Measurements from ENCODE around the gene ANKRD24. TPM values are rescaled to one million over a fixed set of nuclear protein-coding genes. Genes with fewer than 3 reads are reported as not detected.
A peak's percentile ranks its signal among the peaks of the same experiment; 100 is the strongest.
"Not testable (repeated sequence)": the region's sequence is repeated elsewhere in the genome, so short reads cannot be mapped to it uniquely, and the experiment has no call there.

The ANKRD24 gene
- total RNA-seq, 1 donor, result 0.27 TPM

DNA sequence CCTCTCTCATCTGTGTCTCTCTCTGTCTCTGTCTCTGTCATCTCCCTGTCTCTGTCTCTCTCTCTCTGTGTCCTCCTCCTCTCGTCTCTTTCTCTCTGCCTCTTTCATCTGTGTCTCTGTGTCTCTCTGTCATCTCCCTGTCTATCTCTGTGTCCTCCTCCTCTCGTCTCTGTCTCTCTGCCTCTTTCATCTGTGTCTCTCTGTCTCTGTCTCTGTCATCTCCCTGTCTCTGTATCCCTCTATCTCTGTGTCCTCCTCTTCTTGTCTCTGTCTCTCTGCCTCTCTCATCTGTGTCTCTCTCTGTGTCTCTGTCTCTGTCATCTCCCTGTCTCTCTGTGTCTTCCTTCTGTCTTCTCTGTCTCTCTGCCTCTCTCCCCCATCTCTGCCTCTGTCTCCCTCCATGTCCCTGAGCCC lies 46.3 kb downstream of the ANKRD24 start:
- DNase-seq (ENCODE audit: low read depth in 2 of 3, low spot score in 2 of 3), result no peak

DNA sequence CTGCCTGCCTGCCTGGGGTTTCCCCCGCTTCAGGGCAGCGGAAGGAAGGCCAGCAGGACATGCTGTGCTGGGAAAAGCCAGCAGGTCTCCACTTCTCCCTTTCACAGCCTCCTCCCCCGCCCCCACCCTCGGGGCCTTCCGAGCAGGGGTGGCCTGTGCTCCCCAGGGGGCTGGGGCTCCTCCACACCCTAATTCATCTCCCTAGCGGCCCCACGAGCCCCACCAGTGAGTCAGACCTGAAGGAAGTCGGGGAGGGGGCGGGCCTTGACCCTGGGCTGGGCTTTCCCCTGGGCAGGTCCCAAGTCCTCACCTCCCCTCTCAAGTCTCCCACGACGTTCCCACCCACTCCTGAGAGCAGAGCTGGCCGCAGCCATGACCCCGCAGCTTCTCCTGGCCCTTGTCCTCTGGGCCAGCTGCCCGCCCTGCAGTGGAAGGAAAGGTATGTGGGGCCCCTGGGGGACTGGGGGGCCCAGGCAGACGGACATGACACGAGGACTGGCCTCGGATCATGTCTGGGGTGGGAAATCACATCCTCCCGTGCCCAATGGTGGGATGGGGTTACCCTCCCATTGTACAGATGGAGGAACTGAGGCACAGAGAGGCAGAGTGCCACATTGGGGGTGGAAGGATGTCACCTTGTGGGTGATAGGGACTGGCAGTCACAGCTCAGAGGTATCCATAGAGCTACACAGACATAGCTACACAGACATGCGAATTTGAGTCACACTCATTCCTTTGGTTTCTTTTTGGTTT lies 46.9 kb downstream of the ANKRD24 start, which contains the start of gene EBI3:
TSS of gene EBI3 (plus strand) at position 345 of the 753 bp plus-strand sequence. CDS start at position 373, 28 bp downstream.
- DNase-seq (ENCODE audit: low read depth in 2 of 3, low spot score in 2 of 3), result peak in 2 of 3 donors; percentile 60 to 85

DNA sequence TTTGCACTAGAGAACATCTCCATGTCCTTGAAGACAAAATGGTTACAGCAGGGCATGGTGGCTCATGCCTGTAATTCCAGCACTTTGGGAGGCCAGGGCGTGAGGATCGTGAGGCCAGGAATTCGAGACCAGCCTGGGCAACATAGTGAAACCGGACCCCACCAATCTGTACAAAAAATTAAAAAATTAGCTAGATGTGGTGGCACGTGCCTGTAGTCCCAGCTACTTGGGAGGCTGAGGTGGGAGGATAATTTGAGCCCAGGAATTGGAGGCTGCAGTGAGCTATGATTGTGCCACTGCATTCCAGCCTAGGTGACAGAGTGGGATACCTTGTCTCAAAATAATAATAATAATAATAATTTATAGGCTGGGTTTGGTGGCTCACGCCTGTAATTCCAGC lies 47.7 kb downstream of the ANKRD24 start:
- DNase-seq (ENCODE audit: low read depth in 2 of 3, low spot score in 2 of 3), result not testable (repeated sequence)

DNA sequence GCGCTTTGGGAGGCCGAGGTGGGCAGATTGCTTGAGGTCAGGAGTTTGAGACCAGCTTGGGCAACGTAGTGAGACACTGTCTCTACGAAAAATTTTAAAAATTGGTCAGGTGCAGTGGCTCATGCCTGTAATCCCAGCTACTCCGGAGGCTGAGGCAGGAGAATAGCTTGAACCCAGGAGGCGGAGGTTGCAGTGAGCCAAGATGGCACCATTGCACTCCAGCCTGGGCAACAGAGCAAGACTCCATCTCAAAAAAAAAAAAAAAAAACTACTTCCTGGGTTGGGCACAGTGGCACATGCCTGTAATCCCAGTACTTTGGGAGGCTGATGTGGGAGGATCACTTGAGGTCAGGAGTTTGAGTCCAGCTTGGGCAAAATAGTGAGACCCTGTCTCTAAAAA lies 49.0 kb downstream of the ANKRD24 start:
- DNase-seq (ENCODE audit: low read depth in 2 of 3, low spot score in 2 of 3), result not testable (repeated sequence)

DNA sequence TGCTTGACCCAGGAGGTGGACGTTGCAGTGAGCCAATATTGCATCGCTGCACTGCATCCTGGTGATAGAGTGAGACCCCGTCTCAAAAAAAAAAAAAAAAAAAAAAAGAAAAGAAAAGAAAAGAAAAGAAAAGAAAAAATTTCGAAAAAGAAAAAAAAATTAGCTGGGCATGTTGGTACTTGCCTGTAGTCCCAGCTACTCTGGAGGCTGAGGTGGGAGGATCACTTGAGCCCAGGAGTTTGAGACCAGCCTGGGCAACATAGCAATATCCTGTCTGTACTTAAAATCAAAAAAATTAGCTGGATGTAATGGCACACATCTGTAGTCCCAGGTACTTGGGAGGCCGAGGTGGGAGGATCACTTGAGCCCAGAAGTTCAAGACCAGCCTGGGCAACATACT lies 49.6 kb downstream of the ANKRD24 start:
- not testable (repeated sequence) for DNase-seq (ENCODE audit: low read depth in 2 of 3, low spot score in 2 of 3)

DNA sequence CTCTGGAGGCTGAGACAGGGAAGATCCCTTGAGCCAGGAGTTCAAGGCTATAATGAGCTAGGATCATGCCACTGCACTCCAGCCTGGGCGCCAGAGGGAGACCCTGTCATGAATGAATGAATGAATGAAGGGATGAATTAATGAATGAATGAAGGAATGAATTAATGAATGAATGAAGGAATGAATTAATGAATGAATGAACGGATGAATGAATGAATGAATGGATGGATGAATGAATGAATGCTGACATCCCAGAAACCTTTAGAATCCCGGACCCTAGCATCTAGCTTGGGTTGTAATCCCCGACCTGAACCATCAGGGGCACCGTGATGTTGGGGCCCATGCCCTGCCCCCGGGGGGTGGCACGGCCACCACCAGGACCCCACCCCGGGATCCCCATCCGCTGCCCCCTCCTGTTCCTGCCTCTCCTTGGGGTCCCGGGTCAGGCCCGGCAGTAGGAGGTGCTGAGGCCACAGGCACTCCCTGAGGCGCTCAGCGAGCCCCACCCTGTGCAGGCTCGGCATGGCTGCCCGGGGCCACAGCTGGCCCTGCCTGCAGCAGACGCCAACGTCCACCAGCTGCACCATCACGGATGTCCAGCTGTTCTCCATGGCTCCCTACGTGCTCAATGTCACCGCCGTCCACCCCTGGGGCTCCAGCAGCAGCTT lies 50.3 kb downstream of the ANKRD24 start:
- no peak for DNase-seq (ENCODE audit: low read depth in 2 of 3, low spot score in 2 of 3)

DNA sequence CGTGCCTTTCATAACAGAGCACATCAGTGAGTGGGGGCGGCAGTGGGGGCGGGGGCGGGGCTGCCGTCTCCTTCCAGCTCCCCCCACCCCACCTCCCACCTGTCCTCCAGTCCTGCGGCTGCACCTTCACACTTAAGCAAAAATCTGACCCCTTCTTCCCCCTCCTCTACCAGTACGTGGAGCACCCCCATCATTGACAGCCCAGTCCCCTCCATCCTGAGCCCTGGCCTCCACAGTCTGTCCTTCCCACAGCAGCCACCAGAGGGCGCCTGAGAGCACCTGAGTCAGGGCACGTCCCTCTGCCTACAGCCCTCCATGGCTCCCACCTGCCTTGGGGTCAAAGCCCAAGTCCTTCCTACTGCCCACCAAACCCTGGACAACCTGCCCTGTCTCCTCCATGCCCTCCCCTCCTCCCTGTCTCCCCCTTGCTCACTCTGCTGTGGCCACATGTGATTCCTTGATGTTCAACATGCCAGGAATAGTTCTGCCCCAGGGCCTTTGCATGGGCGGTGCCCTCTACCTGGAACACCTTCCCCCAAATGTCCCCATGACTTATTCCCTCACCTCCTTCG lies 50.9 kb downstream of the ANKRD24 start:
- DNase-seq (ENCODE audit: low read depth in 2 of 3, low spot score in 2 of 3), result peak; percentile 32 to 63 (median 55)

DNA sequence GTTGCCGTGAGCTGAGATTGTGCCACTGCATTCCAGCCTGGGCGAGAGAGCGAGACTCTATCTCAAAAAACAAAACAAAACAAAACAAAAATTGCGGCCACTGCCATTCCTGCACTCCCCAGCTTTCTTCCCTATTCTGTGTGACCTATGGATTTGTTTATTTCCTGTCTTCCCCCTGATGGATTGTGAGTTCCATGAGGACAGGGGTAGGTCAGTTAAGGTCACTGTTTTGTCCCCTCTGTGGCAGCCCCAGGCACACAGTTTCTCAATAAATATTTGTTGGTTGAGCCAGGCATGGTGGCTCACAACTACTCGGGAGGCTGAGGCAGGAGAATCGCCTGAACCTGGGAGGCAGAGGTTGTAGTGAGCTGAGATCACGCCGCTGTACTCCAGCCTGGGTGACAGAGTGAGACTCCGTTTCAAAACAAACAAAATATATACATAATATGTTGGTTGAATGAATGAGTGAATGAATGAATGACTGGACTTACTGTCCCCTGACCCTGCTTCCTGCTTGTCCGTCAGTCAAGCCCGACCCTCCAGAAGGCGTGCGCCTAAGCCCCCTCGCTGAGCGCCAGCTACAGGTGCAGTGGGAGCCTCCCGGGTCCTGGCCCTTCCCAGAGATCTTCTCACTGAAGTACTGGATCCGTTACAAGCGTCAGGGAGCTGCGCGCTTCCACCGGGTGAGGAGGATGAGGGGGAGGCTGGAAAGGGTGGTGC lies 51.8 kb downstream of the ANKRD24 start:
- DNase-seq (ENCODE audit: low read depth in 2 of 3, low spot score in 2 of 3), result no peak

DNA sequence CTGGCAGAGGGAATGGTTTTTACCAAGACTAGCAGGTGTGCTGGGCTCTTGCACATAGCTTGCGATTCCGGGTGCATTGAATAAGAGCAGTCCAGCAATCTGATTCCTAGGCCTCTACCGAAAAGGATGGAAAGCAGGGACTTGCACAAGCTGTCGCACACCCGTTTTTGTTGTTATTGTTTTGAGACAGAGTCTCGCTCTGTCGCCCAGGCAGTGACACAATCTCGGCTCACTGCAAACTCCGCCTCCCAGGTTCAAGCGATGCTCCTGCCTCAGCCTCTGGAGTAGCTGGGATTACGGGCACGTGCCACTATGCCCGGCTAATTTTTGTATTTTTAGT lies 52.3 kb downstream of the ANKRD24 start:
- DNase-seq (ENCODE audit: low read depth in 2 of 3, low spot score in 2 of 3), result no peak

DNA sequence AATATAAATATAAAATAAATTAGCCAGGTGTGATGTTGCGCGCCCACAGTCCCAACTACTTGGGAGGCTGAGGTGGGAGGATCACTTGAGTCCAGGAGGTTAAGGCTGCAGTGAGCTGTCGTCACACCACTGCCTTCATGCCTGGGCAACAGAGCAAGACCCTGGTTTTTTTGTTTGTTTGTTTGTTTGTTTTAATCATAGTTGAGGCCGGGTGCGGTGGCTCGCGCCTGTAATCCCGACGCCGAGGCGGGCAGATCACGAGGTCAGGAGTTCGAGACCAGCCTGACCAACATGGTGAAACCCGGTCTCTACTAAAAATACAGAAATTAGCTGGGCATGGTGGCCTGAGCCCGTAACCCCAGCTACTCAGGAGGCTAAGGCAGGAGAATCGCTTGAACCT lies 55.0 kb downstream of the ANKRD24 start:
- DNase-seq (ENCODE audit: low read depth in 2 of 3, low spot score in 2 of 3), result not testable (repeated sequence)

DNA sequence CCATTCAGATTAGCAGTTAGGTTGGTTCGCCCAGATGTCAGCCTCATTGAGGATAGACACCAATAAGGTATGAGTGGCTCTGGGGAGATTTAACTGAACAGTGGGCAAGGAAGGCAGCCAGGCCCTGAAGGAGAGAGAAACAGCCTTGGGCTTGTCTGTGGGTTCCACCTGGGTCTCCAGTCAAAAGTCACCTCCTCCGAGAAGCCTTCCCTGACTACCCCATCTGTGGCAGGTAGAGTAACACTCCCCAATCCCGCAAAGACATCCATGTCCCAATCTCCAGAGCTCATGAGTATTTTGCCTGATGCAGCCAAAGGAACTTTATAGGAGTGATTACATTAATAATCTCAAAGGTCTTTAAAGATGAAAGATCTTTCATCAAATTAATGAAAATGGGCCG lies 56.3 kb downstream of the ANKRD24 start:
- DNase-seq (ENCODE audit: low read depth in 2 of 3, low spot score in 2 of 3), result no peak

DNA sequence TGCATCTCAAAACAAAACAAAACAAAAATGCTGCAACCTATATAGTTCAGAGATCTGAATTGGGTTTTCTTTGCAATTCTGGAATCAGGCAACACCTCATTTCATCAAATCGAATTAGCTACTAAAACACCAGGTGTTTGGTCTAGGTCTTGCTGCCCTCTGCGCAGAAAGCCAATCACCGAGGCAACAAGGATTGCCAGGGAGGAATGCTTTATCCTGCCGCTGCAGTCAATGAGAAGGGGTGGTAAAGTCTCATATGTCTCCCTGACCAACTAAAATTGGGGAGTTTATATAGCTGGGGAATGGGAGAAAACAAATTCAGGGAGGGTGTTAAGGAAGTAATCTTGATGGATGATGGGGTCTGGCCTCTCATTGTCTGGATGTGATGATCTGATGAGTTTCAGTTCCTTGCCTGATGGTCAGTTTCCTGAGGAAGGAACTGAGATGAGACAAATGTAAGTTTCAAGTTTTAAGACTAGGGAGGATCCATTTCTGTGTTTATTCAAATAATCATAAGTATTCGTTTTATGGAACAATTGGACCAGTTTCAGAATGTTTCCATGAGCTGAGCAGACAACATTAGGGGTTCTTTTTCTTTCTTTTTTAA lies 59.4 kb downstream of the ANKRD24 start:
- DNase-seq (ENCODE audit: low read depth in 2 of 3, low spot score in 2 of 3), result no peak

DNA sequence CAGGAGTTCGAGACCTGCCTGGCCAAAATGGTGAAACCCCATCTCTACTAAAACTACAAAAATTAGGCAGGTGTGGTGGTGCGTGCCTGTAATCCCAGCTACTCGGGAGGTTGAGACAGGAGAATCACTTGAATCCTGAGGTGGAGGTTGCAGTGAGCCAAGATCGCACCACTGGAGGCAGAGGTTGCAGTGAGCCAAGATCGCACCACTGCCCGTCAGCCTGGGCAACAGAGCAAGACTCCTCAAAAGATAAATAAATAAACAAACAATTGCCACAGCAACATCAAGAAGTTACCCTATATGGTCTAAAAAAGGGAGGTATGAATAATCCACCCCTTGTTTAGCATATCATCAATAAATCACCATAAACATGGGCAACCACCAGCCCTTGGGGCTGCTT lies 63.4 kb downstream of the ANKRD24 start:
- not testable (repeated sequence) for DNase-seq (ENCODE audit: low read depth in 2 of 3, low spot score in 2 of 3)

DNA sequence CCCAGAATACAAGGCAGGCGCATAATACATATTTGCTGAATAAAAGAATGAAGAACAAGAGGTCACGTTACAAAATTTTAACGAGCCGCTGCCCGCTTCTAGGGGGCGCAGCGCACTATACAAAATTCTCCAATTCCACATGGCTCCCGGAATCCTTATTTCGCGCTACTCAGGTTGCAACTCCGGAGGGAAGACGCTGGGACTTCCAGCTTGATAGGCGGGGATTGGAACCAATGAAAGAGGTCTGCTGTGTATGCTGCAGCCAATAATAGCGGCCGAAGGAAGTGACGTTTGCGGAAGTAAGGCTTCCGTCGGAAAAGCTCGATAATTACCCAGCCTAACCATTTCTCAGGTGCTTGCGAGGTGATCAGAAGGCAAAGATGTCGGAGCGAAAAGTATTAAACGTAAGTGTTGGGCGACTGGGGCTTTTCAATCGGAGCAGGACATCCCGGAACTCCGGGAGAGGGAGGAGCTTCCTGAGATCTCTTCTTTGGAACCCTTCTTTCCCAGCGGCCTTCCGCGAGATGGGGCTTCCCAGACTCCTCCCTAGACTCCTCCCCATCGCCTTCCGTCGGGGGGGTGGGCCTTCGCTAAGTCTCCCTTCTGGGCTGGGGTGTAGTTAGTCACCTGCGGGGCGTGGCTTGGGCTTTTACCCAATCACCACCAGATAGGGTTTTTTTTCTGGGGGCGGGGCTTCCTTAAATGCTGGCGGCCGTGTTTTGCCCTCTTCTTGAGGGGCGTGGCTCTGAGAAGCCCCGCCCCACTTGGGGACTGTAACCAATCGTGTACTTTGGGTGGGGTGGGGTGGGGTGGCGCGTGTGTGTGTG lies 64.5 kb downstream of the ANKRD24 start, which contains the start of gene YJU2:
TSS of gene YJU2 (plus strand) at position 314 of the 827 bp plus-strand sequence. CDS start at position 381, 67 bp downstream.
- DNase-seq (ENCODE audit: low read depth in 2 of 3, low spot score in 2 of 3), result peak; percentile 95 to 100 (median 100)

DNA sequence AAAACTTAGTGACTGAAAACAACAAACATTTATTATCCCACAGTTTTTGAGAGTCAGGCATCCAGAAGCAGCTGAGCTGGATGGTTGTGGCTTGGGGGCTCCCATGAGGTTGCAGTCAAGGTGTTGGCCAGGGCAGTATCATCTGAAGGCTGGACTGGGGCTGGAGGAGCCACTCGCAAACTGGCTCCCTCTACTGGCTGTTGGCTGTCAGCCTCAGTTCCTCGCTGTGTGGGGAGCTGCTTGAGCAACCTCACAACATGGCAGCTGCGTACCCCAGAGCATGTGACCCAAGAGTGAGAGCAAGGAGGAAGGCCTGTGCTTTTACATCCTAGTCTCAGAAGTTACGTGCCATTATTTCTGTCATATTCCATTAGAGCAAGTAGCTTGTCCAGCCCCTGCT lies 74.1 kb downstream of the ANKRD24 start:
- DNase-seq (ENCODE audit: low read depth in 2 of 3, low spot score in 2 of 3), result no peak

DNA sequence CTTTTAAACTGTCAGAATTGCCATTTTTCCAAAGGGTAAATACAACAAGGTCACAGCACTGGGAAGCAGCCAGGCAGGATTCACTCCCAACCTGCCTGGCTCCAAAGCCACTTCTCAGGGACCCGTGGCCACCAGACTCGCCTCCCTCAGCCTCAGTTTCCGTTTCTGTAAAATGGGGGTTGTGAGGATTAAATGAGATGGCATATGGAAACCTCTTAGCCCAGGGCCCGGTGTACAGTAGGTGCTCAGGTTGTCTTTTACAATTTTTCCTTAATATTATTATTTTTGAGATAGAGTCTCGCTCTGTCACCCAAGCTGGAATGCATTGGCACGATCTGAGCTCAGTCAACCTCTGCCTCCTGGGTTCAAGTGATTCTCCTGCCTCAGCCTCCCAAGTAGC lies 74.5 kb downstream of the ANKRD24 start:
- no peak for DNase-seq (ENCODE audit: low read depth in 2 of 3, low spot score in 2 of 3)

DNA sequence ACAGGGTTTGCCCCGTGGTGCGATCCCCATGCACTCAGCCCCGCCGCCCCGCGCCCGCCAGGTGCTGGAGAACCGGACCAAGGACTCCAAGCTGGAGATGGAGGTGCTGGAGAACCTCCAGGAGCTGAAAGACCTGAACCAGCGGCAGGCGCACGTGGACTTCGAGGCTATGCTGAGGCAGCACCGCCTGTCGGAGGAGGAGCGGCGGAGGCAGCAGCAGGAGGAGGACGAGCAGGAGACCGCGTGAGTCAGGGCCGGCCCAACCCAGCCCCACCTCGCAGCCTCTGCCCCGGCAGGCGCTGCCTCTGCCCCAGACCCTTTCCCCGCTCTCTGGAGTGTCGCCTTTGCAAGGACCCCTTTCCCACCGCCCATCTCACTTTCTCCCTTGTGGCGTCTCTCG lies 75.7 kb downstream of the ANKRD24 start:
- no peak for DNase-seq (ENCODE audit: low read depth in 2 of 3, low spot score in 2 of 3)

DNA sequence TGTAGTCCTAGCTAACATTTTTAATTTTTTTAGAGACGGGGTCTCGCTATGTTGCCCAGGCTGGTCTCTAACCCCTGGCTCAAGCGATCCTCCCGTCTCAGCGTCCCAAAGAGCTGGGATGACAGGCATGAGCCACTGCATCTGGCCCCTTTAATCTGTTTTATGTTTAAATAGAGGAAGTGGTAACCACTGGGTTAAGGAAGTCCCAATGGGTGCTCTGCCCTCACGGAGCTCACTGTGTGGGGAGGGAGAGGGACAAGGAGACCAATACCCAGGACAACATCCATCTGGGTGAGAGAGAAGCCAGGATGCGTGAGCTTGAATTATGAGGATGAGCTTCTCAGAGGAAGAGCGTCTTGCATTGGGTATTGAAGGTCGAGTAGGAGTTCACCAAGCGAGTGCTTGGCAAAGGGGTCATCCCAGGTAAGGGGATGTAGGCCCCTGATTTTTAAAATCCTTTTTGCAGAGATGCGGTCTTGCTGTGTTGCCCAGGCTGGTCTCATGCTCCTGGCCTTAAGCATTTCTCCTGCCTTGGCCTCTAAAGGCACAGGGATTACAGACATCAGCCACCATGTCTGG lies 78.2 kb downstream of the ANKRD24 start:
- DNase-seq (ENCODE audit: low read depth in 2 of 3, low spot score in 2 of 3), result peak in 1 of 3 donors; percentile 28

DNA sequence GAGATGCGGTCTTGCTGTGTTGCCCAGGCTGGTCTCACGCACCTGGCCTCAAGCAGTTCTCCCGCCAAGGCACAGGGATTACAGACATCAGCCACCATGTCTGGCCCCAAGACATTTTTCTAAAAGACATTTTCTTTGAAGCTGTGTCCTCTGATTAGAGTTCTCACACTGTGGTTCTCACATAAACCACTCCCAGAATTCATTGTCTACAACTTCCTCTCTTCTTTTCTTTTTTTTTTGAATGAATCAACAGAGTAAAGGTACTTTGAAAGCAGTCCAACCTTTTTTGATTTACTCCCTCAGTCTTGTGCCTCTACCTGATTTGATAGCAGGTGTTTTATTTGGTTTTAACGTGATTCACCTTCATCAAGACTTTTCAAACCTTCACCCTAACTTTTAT lies 82.3 kb downstream of the ANKRD24 start:
- DNase-seq (ENCODE audit: low read depth in 2 of 3, low spot score in 2 of 3), result peak in 1 of 3 donors; percentile 37
